ENCODE data around the gene C10orf67.

C10orf67 gene

DNA sequence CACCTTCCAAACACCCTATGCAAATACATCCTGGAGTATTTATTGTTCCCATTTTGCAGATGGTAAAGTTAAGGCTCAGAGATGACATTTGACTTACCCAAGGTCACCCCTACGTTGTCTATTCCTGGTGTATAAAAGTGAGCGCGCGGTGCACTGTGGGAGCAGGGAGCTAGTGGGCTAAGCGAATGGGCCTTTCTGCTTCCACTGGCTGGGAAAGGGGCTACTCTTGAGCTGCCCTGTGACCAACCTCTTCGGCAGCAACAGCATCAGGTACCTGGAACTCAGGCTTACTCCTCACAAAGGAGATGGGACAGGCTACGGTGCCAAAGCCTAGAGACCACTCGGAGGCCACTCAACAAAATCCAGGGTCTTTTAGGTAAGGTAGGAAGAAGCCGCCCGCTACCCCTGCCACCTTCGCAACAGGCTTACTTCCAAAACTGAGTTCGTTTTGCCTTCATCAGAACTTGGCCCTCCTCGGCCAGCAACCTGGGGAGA lies 150.1 kb downstream of the C10orf67 start:
- TF ChIP-seq, protein P1, sequence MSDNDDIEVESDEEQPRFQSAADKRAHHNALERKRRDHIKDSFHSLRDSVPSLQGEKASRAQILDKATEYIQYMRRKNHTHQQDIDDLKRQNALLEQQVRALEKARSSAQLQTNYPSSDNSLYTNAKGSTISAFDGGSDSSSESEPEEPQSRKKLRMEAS (IDR thresholded peaks at IDR 0.05; ENCODE audit: low read depth, low read length) = no peak
- TF ChIP-seq POLR2A (IDR thresholded peaks at IDR 0.05; ENCODE audit: extremely low read depth, insufficient read length) = no peak
- TF ChIP-seq MYC (IDR thresholded peaks at IDR 0.05; ENCODE audit: low read depth, low read length) = no peak
- TF ChIP-seq, protein P2, sequence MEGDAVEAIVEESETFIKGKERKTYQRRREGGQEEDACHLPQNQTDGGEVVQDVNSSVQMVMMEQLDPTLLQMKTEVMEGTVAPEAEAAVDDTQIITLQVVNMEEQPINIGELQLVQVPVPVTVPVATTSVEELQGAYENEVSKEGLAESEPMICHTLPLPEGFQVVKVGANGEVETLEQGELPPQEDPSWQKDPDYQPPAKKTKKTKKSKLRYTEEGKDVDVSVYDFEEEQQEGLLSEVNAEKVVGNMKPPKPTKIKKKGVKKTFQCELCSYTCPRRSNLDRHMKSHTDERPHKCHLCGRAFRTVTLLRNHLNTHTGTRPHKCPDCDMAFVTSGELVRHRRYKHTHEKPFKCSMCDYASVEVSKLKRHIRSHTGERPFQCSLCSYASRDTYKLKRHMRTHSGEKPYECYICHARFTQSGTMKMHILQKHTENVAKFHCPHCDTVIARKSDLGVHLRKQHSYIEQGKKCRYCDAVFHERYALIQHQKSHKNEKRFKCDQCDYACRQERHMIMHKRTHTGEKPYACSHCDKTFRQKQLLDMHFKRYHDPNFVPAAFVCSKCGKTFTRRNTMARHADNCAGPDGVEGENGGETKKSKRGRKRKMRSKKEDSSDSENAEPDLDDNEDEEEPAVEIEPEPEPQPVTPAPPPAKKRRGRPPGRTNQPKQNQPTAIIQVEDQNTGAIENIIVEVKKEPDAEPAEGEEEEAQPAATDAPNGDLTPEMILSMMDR (IDR thresholded peaks at IDR 0.05; ENCODE audit: low read depth, low read length) = no peak
- DNase-seq (ENCODE audit: low read depth) = no peak
- H3K4me3 ChIP-seq (ENCODE audit: low read depth, low read length) = no peak overlapping the region

DNA sequence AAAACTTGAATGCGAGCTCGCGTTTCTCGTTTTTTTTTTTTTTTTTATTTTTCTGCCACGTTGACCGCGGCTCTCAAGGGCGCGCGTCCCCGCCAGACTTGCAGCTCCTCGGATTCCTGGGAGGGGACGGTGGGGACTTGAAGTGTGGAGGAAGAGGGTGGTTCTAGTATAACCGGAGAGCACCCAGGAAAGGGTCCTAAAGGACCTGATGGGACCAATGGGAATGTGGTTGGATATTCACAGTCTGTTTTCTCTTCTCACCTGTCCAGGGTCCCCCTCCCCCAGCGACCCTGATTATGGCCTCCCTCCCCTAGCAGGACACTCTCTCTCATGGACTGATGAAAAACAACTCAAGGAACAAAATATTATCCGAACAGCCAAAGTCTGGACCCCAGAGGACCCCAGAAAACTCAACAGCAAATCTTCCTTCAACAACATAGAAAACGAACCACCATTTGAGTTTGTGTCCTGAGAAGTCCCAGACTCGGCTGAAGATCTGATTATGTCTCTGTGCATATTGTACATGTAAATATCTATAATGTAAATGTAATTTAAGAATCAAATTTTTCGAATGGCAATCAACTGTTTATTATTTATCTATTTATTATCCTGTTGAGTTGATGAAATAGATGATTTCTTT lies 151.0 kb downstream of the C10orf67 start:
- no peak for DNase-seq (ENCODE audit: low read depth)
- TF ChIP-seq MYC (IDR thresholded peaks at IDR 0.05; ENCODE audit: low read depth, low read length) = no peak
- TF ChIP-seq, protein P2 (IDR thresholded peaks at IDR 0.05; ENCODE audit: low read depth, low read length) = no peak
- TF ChIP-seq, protein P1 (IDR thresholded peaks at IDR 0.05; ENCODE audit: low read depth, low read length) = no peak
- no peak for TF ChIP-seq POLR2A (IDR thresholded peaks at IDR 0.05; ENCODE audit: extremely low read depth, insufficient read length)
- no peak overlapping the region for H3K4me3 ChIP-seq (ENCODE audit: low read depth, low read length)

DNA sequence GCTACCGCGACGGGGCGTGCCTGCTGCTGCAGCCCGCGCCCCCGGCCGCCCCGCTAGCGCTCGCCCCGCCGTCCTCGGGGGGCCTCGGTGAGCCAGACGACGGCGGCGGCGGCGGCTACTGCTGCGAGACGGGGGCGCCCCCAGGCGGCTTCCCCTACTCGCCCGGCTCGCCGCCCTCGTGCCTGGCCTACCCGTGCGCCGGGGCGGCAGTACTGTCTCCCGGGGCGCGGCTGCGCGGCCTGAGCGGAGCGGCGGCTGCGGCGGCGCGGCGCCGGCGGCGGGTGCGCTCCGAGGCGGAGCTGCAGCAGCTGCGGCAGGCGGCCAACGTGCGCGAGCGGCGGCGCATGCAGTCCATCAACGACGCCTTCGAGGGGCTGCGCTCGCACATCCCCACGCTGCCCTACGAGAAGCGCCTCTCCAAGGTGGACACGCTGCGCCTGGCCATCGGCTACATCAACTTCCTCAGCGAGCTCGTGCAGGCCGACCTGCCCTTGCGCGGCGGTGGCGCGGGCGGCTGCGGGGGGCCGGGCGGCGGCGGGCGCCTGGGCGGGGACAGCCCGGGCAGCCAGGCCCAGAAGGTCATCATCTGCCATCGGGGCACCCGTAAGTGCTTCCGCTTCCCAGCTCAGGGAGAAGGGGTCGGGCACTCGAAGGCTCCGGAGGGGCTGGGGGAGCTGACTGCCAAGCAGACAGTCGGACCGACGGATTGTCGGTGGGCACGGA lies 151.7 kb downstream of the C10orf67 start:
- no peak overlapping the region for H3K4me3 ChIP-seq (ENCODE audit: low read depth, low read length)
- no peak for DNase-seq (ENCODE audit: low read depth)
- TF ChIP-seq MYC (IDR thresholded peaks at IDR 0.05; ENCODE audit: low read depth, low read length) (no peak), POLR2A (IDR thresholded peaks at IDR 0.05; ENCODE audit: extremely low read depth, insufficient read length) (no peak)
- TF ChIP-seq, protein P1 (IDR thresholded peaks at IDR 0.05; ENCODE audit: low read depth, low read length) = no peak
- TF ChIP-seq, protein P2 (IDR thresholded peaks at IDR 0.05; ENCODE audit: low read depth, low read length) = no peak

DNA sequence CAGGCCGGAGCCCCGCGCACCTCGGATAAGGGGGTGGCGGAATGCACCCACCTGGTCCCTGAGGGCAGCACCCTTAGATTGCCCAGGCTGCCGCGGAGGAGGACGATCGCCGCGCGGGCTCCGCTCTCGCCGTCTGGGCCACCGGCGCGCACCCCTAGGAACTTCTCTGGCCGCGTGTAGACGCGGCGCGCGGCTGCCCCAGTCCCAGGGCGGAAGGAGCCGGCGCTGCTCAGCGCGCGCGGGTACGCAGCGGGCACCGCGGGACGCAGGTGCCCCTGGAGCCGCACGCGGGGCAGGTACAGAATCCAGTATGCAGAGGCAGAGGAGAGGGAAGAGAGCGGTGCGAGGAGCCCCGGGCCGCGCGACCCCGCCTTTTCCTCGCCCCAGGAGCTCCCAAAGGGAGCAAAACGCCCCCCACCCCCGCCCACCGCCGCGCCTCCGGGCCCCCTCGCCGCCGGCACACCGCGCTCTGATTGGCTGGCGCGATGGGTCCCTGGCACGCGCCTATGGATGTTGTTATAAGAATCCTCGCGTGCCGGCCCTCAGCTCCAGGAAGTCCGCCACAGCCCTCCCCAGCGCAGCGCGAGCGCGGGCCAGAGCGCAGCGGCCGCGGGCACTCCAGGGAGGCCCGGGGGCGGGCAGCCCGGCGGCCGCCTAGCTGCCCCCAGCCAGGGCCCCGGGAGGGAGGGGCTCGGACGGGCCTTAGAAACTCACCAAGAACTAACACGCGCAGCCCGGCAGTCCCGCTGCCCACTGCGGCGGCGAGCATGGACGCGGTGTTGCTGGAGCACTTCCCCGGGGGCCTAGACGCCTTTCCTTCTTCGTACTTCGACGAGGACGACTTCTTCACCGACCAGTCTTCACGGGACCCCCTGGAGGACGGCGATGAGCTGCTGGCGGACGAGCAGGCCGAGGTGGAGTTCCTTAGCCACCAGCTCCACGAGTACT lies 152.6 kb downstream of the C10orf67 start, which contains the start of gene PTF1A:
TSS of gene PTF1A (plus strand) at position 549 of the 948 bp plus-strand sequence. CDS start at position 768, 219 bp downstream.
- no peak for DNase-seq (ENCODE audit: low read depth)
- TF ChIP-seq, protein P2 (IDR thresholded peaks at IDR 0.05; ENCODE audit: low read depth, low read length) = no peak
- TF ChIP-seq, protein P1 (IDR thresholded peaks at IDR 0.05; ENCODE audit: low read depth, low read length) = no peak
- TF ChIP-seq MYC (IDR thresholded peaks at IDR 0.05; ENCODE audit: low read depth, low read length) (no peak), POLR2A (IDR thresholded peaks at IDR 0.05; ENCODE audit: extremely low read depth, insufficient read length) (no peak)
- no peak within 1 kb of the TSS for H3K4me3 ChIP-seq (ENCODE audit: low read depth, low read length)

Data from NB4 (cell line).